Measurements from ENCODE around the gene ADAMTSL1.

The ADAMTSL1 gene

GRCh38 chr9:18676525-18676924 lies 202.6 kb downstream of the ADAMTSL1 start:
- Mint-ChIP-seq H3K27ac (no peak overlapping the region), H3K27me3 (no peaks in the 10 kb centered on the region), H3K4me1 (no peaks in the 10 kb centered on the region), H3K9me3 (no peaks in the 10 kb centered on the region), H3K4me3 (no peak overlapping the region), H3K36me3 (no peaks in the 10 kb centered on the region)
- CTCF ChIA-PET, result no interaction called here
- DNase-seq, result no peak

GRCh38 chr9:18678821-18679590 lies 205.1 kb downstream of the ADAMTSL1 start:
- no peak for DNase-seq
- no peaks in the 10 kb centered on the region for H3K36me3 Mint-ChIP-seq
- no peaks in the 10 kb centered on the region for H3K4me1 Mint-ChIP-seq
- CTCF ChIA-PET, result interaction anchor here (0.6 to 0.7 kb wide), 2 partner anchors 424 to 425 kb away, joined by 3 read pairs; no protein-coding TSS in a partner anchor
- H3K27me3 Mint-ChIP-seq, result no peaks in the 10 kb centered on the region
- H3K9me3 Mint-ChIP-seq, result no peaks in the 10 kb centered on the region
- H3K4me3 Mint-ChIP-seq, result no peak overlapping the region
- no peak overlapping the region for H3K27ac Mint-ChIP-seq

DNA sequence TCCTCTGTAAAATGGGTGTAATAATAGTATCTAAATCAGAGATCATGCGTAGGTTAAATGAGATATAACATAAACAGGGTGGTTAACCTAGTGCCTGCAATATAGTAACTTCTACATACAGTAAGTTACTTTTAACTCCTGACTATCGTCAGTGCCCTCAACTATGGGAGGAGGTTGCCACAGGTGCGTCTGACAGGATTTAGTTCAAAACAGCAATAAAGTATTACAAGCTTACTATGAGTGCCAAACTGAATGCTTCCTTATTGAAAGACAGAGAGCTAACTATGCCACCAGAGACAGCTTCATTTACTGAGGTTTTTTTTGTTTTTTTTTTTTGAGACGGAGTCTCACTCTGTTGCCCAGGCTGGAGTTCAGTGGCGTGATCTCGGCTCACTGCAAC lies 209.0 kb downstream of the ADAMTSL1 start:
- no peak overlapping the region for H3K4me3 Mint-ChIP-seq
- H3K27ac Mint-ChIP-seq, result no peak overlapping the region
- H3K36me3 Mint-ChIP-seq, result no peaks in the 10 kb centered on the region
- CTCF ChIA-PET, result no interaction called here
- H3K9me3 Mint-ChIP-seq, result no peaks in the 10 kb centered on the region
- H3K4me1 Mint-ChIP-seq, result no peaks in the 10 kb centered on the region
- no peak for DNase-seq
- H3K27me3 Mint-ChIP-seq, result no peaks in the 10 kb centered on the region

GRCh38 chr9:18683312-18683711 lies 209.4 kb downstream of the ADAMTSL1 start:
- no peaks in the 10 kb centered on the region for H3K9me3 Mint-ChIP-seq
- no peaks in the 10 kb centered on the region for H3K27me3 Mint-ChIP-seq
- DNase-seq, result no peak
- H3K4me3 Mint-ChIP-seq, result no peak overlapping the region
- CTCF ChIA-PET, result no interaction called here
- H3K4me1 Mint-ChIP-seq, result no peaks in the 10 kb centered on the region
- no peaks in the 10 kb centered on the region for H3K36me3 Mint-ChIP-seq
- no peak overlapping the region for H3K27ac Mint-ChIP-seq

DNA sequence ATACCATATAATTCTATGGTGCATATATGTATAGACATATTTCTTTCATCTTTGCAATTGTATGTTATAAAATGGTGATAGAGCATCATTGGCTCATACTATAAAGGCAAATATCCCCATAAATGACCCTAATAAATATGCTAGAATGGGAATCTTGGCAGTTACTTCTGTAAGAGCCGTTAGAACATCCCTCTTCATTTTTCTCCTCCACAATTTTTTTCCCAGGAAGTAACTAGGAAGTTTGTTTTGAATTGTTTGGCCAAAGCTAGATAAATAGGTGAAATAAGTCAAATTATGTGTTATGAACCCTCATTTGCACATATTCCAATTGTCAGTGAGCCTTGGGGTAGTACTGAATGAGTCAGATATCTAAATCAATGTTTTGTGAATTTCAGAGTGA lies 209.9 kb downstream of the ADAMTSL1 start:
- Mint-ChIP-seq H3K36me3 (no peaks in the 10 kb centered on the region), H3K27ac (no peak overlapping the region), H3K4me3 (no peak overlapping the region), H3K9me3 (no peaks in the 10 kb centered on the region), H3K27me3 (no peaks in the 10 kb centered on the region), H3K4me1 (no peaks in the 10 kb centered on the region)
- CTCF ChIA-PET, result no interaction called here
- no peak for DNase-seq

- DNase-seq, result no peak
- Mint-ChIP-seq H3K9me3 (no peaks in the 10 kb centered on the region), H3K27ac (no peak overlapping the region), H3K4me3 (no peak overlapping the region), H3K36me3 (no peaks in the 10 kb centered on the region), H3K27me3 (no peaks in the 10 kb centered on the region), H3K4me1 (no peaks in the 10 kb centered on the region)
- CTCF ChIA-PET, result no interaction called here
Observed at GRCh38 chr9:18684593-18685317, 210.8 kb downstream of the ADAMTSL1 start.

DNA sequence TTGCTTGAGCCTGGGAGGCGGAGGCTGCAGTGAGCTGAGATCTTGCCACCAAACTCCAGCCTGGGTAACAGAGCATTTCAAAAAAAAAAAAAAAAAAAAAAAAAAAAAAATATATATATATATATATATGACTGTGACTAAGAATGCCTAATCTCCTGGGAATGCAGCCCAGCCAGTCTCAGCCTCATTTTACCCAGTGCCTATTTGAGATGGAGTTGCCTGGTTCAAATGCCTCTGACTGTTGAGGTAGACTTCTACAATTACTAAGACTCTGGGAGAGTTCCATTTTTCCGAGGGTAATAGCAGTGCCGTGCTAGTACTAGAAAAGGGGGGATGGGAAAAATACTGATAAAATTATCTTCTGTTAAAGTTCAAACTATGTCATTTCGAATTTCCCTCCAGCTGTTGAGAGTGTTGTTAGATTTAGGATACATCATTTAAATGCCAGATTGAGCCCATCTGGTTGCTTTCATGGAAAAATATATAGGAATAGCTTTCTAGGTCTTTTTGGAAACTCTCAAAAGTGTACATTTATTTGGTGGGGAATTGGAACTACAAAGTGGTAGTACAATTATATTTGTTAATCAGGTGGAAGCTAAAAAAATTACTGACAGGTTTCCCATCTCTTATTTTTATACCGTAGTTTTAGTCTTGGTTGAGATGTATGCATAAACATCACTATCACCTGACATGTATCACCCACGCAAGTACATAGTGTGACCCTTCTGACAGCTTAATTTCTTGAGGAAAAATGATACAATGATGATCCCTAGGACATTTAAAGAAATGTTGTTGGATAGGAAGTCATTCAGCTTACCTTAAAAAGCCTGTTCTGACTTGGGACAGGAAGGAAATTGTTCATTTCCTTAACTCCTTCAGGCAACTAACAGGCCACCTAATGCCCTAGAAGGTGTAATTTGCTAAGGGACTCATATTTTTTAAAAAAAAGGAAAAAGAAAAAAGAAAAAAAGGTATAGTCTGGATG lies 214.9 kb downstream of the ADAMTSL1 start:
- no peak for DNase-seq

DNA sequence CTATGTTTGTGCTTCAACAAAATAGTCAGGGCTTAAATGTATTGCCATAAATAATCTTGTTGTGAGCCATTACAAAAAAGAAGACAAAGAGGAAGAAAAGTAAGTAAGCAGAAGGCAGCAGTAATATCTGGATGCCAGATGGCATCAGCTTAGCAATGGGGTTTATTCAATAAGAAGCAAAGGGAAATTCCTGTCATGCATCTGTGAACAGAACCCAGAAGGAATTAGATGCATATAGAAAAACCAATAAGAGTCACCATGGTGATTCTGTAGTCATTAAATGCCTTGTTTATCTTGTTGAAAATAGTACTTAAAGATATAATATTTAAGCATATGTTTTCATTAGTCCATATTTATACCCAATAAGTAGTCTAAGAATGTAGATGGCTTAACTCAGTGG lies 216.0 kb downstream of the ADAMTSL1 start:
- no peaks in the 10 kb centered on the region for H3K36me3 Mint-ChIP-seq
- H3K4me1 Mint-ChIP-seq, result no peaks in the 10 kb centered on the region
- DNase-seq, result no peak
- H3K27me3 Mint-ChIP-seq, result no peaks in the 10 kb centered on the region
- CTCF ChIA-PET, result no interaction called here
- no peak overlapping the region for H3K27ac Mint-ChIP-seq
- no peak overlapping the region for H3K4me3 Mint-ChIP-seq
- no peaks in the 10 kb centered on the region for H3K9me3 Mint-ChIP-seq

More for the DNA sequence above, 214.9 kb downstream of the ADAMTSL1 start:
- no peaks in the 10 kb centered on the region for H3K27me3 Mint-ChIP-seq
- no peaks in the 10 kb centered on the region for H3K4me1 Mint-ChIP-seq
- no peaks in the 10 kb centered on the region for H3K36me3 Mint-ChIP-seq
- no peaks in the 10 kb centered on the region for H3K9me3 Mint-ChIP-seq
- H3K4me3 Mint-ChIP-seq, result no peak overlapping the region
- no peak overlapping the region for H3K27ac Mint-ChIP-seq
- CTCF ChIA-PET, result no interaction called here

- H3K27me3 Mint-ChIP-seq, result no peaks in the 10 kb centered on the region
- H3K4me3 Mint-ChIP-seq, result no peak overlapping the region
- H3K4me1 Mint-ChIP-seq, result no peaks in the 10 kb centered on the region
- peaks cover 4% of the 10 kb centered on the region for H3K9me3 Mint-ChIP-seq
- DNase-seq, result no peak
- no peaks in the 10 kb centered on the region for H3K36me3 Mint-ChIP-seq
- no peak overlapping the region for H3K27ac Mint-ChIP-seq
- CTCF ChIA-PET, result no interaction called here
Observed at GRCh38 chr9:18692268-18692667, 218.3 kb downstream of the ADAMTSL1 start.

- Mint-ChIP-seq H3K36me3 (no peaks in the 10 kb centered on the region), H3K27me3 (no peaks in the 10 kb centered on the region), H3K9me3 (peaks cover 4% of the 10 kb centered on the region), H3K27ac (no peak overlapping the region), H3K4me1 (no peaks in the 10 kb centered on the region), H3K4me3 (no peak overlapping the region)
- CTCF ChIA-PET, result no interaction called here
- no peak for DNase-seq
Observed at GRCh38 chr9:18692962-18693361, 219.0 kb downstream of the ADAMTSL1 start.

- Mint-ChIP-seq H3K27me3 (no peaks in the 10 kb centered on the region), H3K4me1 (no peaks in the 10 kb centered on the region), H3K9me3 (peaks cover 4% of the 10 kb centered on the region), H3K27ac (no peak overlapping the region), H3K36me3 (no peaks in the 10 kb centered on the region), H3K4me3 (no peak overlapping the region)
- DNase-seq, result no peak
- CTCF ChIA-PET, result no interaction called here
Observed at GRCh38 chr9:18694959-18695668, 221.2 kb downstream of the ADAMTSL1 start.

GRCh38 chr9:18698992-18699391 lies 225.0 kb downstream of the ADAMTSL1 start:
- no peaks in the 10 kb centered on the region for H3K4me1 Mint-ChIP-seq
- CTCF ChIA-PET, result no interaction called here
- no peaks in the 10 kb centered on the region for H3K27me3 Mint-ChIP-seq
- H3K36me3 Mint-ChIP-seq, result no peaks in the 10 kb centered on the region
- DNase-seq, result no peak
- H3K9me3 Mint-ChIP-seq, result peaks cover 4% of the 10 kb centered on the region
- H3K4me3 Mint-ChIP-seq, result no peak overlapping the region
- H3K27ac Mint-ChIP-seq, result no peak overlapping the region

GRCh38 chr9:18699764-18700163 lies 225.8 kb downstream of the ADAMTSL1 start:
- H3K27ac Mint-ChIP-seq, result no peak overlapping the region
- no peaks in the 10 kb centered on the region for H3K27me3 Mint-ChIP-seq
- no peak for DNase-seq
- no peaks in the 10 kb centered on the region for H3K4me1 Mint-ChIP-seq
- no peak overlapping the region for H3K4me3 Mint-ChIP-seq
- H3K9me3 Mint-ChIP-seq, result peaks cover 4% of the 10 kb centered on the region
- CTCF ChIA-PET, result no interaction called here
- no peaks in the 10 kb centered on the region for H3K36me3 Mint-ChIP-seq

GRCh38 chr9:18700714-18701113 lies 226.8 kb downstream of the ADAMTSL1 start:
- no peaks in the 10 kb centered on the region for H3K9me3 Mint-ChIP-seq
- H3K36me3 Mint-ChIP-seq, result no peaks in the 10 kb centered on the region
- H3K4me3 Mint-ChIP-seq, result no peak overlapping the region
- H3K27ac Mint-ChIP-seq, result no peak overlapping the region
- H3K4me1 Mint-ChIP-seq, result no peaks in the 10 kb centered on the region
- CTCF ChIA-PET, result no interaction called here
- H3K27me3 Mint-ChIP-seq, result no peaks in the 10 kb centered on the region
- no peak for DNase-seq

Measured in activated naive CD4-positive, alpha-beta T cell treated with anti-CD3 and anti-CD28 coated beads, Interleukin-2, amount 10 ng/mL, durations not matched to agents 7 days and 5 days (primary cell).